NCI-H1105 treated with DMSO at 0.1 percent for 48 hours (cell line): ENCODE measurements around the gene SPATA21.
"Not testable (repeated sequence)": the region's sequence is repeated elsewhere in the genome, so short reads cannot be mapped to it uniquely, and the experiment has no call there.

ENCODE experiments used
- DNase-seq: peaks from one replicate; lab custom pipeline; 2025; lab: John Stamatoyannopoulos, UW

The SPATA21 gene, protein sequence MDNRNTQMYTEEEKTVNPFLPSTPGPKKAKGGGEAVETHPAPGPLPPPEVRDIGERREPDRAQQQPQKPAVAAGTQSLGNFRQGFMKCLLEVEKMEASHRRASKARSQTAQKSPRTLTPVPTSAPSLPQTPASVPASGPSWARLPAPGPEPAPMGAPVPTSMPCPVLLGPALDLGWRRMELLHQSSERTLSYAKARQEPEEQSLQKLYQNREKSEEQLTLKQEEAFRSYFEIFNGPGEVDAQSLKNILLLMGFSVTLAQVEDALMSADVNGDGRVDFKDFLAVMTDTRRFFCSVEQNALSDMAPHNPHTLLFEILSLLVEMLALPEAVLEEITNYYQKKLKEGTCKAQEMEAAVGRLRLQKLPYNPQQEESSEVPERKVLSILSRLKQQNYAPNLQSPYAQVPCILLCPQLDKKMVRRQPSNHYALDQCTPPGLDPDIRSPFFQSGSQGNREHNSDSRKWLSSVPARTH

DNA sequence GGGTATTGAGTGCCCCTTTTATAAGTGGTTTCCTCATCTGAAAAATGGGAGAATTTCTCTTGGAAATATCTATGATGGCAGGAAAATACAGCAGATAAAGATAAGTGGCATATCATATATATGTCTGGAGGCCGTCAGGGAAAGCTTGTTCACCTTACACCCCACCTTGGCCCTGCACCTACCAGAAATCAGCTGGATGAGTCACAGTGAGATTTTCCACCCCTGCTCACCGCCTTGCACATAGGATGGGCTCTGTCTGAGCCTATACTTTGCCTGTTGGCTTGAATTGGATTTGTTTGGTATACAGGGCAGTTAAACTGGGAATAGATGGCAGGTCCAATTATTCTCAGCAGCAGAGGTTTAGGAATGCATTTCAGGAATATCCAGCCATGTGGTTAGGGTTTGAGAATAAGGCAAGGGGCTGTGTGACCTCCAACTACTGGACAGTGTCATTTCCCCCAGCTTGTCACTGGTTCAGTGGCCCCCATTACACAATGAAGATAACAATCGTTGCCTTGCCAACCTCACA lies at the start of gene SPATA21:
Gene SPATA21 (minus strand): TSS at position 479 of the 529 bp plus-strand sequence. CDS start 6,053 bp downstream, outside the sequence.
- no peak for DNase-seq

DNA sequence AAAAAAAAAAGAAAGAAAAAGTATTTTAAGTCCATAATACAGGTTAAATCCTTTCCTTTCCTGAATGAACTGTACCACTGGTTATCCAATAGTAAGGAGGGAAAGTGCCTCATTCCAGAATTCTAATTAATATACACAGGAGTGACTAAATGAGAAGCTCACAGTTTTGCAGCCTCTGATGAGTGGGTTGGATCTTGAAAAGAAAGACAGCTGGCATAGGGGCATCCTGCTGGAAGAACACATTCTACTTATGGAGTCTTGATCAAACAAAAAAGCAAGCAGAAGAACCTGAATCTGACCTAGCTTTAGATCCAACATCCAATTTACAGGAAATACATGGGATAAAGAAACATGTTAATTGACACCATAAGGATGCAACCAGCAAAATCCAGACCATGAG lies 49.8 kb upstream of the SPATA21 start:
- DNase-seq = not testable (repeated sequence)

DNA sequence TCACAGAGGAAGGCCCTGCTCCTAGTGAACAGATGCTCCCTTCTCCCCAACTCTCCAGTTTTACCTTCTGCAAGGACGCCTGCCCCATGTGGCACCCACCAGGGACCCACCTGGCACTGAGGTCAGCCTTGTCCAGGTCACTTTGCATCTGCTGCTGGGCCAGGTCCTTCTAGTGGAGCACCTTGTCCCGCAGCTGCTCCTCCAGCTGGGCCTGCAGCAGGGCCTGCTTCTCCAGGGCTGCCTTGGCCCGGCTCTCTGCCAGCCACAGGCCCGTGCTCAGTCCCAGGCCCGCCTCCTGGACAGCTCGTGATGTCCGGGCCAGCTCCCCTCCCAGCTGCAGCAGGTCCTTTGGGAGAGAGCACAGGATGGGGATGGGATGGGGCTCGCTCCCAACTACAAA lies 49.1 kb upstream of the SPATA21 start:
- DNase-seq = not testable (repeated sequence)

GRCh38 chr1:16484931-16485330 lies 47.7 kb upstream of the SPATA21 start:
- no peak for DNase-seq

DNA sequence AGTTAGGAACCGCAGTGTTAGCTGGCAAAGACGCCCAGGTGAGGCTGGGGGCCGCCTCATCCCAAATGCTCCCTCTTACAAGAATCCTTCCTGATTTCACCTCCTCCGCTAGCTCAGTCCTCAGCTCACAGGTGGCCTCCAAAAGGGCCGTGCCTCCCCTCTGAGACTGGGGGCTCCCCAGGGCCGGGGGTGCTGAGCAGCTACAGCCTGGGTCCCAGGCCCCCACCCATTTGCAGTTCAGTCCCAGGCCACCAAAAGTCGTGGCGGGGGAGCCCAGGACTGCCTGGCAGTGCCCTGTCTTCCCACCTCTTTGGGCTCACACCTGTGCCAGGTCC lies 47.2 kb upstream of the SPATA21 start:
- no peak for DNase-seq

DNA sequence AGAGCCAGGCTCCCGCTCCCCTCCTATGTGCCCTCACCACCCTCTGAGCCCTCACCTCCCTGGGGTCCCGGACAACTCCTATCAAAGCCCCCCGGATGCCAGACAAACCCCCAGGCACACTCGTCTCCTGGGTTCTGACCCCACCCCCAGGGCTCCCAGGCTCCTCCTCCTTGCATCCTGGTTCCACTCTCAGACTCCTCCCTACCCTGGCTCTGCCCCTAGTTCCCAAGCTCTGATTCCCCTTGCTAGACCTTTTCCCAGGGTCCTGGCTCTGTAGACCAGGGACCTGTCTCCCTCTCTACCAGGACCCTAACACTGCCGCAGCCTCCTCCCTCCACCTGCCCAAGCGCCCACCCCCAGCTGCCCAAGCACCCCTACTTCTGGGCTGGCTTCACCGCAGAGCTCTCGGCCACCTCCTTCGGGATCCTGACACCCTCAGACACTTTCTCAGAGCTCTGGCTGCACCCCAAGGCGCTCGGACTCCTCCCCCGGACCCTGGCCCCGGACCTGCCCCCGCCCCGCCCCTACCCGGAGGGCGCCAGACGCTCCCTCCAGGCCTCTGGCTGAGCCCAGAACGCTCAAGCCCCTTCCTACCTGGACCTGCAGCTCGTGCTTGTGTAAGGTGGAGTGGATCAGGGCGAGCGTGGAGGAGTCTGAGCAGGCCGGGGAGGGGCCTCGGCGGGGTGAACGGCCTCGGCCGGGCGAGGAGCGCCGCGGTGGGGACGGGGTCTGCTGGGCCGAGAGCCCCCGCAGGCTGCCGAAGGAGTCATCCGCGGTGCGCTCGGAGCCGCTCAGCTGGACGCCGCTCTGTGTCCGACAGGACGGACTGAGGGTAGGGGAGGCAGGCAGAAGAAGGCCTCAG lies 46.6 kb upstream of the SPATA21 start:
- DNase-seq = not testable (repeated sequence)

DNA sequence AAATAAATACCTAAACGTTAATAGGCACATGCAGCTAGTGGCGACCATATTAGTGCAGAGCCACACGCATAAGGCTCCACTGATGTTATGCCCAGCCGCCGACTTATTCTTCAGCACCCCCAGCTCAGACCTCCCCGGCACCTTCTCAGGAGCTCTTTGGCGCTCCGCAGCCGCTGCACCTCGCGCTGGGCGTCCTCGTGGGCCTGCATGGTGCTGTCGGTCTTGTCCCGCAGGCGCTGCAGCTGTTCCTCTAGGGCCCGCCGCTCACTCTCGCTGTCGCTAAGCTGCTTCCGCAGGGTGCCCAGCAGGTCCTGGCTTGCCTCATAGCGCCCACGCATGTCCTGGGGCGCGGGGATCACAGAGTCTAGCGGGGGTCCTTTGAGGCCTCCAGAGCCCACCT lies 45.9 kb upstream of the SPATA21 start:
- DNase-seq = not testable (repeated sequence)

DNA sequence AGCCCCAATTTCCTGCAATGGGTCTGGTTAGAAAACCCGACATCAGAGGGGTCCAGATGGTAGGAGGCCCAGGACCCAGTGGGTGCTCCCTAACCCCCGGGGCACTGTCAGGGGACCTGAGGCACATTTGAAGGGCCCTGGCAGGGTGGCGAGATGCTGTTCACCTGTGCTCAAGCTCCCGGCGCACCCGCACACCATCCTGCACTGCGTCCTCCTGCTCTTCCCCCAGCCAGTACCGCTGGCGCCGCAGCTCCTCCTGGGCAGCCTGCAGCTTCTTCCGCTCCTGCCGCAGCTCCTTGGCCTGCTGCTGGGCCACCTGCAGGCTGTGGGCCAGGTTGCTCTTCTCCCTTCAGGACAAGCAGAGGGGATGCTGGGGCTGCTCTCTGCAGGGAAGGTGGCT lies 40.9 kb upstream of the SPATA21 start:
- no peak for DNase-seq

DNA sequence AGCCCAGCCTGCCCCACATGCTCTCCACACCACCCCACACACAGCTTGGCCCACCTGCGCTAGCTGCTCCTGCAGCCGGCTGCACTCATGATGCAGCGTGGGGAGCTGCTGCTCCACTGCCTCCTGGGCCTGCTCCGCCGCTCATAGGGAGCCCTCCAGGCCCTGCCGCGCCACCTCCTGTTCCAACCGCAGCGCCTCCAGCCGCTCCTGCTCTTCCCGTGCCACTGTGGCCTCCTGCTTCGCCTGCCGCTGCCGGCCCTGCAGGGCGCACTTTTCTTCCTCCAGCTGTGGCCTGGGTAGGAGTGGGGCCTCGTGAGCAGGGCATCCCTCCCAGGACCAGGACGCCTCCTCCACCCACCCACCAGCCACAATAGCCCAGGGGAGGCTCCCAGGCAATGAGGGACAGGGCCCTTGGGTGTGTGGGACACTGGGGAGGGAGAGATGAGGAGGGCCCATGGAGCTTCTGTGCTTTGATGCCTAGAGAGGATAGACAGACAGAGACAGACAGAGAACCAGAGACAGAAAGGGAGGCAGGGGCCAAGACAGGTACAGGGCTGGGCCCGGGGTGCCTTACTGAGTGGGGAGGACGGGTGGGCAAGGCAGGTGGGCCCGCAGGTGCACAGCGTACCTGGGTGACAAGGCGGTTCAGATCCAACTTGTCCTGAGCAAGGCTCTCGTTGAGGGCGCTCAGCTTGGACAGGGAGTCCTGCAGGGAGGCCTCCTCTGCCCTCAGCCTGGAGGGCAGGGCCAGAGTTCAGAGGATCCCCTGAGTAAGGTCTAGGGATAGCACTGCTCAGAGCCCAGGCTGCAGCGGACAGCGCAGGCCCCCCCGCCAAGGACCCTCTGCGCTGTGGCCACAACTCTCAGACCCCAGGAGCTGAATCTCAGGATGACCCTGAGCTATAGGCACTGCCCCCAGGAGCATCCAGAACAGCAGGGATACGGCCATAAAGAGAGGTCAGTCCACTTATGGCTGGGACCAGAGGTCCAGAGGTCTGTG lies 38.8 kb upstream of the SPATA21 start:
- not testable (repeated sequence) for DNase-seq

DNA sequence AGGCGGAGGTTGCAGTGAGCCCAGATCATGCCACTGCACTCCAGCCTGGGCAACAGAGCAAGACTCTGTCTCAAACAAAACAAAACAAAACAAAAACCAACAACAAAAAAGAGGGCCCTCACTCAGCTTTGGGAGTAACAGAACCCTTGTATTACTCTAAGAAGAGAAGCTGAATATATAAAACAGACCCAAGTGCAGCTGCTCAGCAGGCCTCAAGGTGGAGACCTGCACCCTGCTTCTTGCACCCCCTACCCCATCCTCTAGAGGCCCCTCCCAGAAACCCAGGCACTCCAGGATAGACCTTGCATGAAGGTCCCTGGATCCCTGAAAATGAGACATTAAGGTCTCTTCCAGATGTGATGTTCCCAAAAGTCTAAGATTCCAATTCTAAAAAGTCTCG lies 37.7 kb upstream of the SPATA21 start:
- not testable (repeated sequence) for DNase-seq

DNA sequence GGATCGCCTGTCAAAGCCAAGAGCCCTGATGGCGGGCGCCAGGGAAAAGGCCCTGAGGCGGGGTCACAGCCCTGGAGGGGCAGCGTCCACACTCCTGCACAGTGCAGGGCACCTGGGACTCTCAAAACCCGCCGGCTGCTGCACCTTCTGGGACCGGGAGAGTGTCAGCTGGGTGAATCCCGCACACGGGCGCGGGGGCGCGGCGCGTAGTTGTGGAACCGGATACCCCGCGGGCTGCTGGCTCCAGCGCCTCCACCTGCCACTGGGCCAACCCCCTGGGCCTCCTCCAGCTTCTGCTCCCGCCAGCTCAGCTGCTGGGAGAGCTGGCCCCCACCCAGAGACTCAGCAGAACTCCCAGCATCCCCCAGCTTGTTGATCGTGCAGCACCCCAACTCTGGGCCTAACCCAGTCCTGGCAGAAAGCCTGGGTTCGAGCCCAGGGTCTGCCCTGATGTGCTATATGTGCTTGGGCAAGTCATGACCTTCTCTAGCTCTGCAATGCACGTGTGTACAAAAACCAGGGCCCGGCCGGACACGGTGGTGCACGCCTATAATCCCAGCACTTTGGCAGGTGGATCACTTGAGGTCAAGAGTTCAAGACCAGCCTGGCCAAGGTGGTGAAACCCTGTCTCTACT lies 37.1 kb upstream of the SPATA21 start:
- no peak for DNase-seq

DNA sequence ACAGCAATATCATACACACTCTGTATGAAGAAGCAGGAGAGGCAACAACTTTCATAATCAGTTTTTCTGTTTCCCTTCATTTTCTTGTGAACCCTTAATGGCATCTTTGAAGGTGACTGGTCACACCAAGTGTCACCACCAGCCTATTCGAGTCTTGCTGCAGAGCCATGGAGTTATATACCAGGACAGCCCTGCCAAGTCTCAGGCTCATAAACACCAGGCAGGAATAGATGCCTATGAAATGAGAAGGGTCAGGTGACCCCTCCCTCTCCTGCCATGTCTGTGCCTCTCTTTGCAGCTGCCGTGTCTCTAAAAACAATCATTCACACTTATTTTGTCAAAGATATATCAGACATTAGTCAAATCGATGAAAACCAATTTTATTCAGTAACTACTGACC lies 31.3 kb upstream of the SPATA21 start:
- DNase-seq = no peak

GRCh38 chr1:16464917-16465625 lies 27.8 kb upstream of the SPATA21 start:
- no peak for DNase-seq

GRCh38 chr1:16462773-16463330 lies 25.6 kb upstream of the SPATA21 start:
- no peak for DNase-seq

GRCh38 chr1:16461681-16462080 lies 24.5 kb upstream of the SPATA21 start:
- no peak for DNase-seq

DNA sequence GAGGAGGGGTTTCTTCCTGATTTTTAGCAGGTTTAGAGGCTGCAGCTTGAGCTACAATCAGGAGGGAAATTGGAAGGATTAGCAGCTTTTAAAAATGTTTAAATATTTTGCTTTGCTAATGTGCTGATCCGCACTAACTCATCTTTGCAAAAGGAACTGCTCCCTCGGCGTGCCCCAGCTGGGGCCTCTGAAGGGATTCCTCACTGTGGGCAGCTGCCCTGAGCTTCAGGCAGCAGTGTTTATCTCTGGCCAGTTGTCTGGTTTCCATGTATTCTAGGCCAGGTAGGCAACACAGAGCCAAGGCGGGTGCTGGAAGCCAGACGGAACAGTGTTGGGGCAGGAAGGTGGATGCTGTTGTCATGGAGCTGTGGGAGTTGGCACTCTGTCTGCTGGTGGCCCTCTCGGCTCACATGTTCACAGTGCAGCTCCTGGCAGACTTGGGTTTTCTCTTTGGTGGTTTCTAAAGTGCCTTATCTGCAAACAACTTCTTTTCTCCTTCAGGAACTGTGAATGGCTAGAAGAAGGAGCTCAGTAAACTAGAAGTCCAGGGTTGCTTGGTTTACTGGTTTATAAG lies 22.2 kb upstream of the SPATA21 start:
- DNase-seq = no peak

- DNase-seq = no peak
Observed at GRCh38 chr1:16458831-16459230, 21.6 kb upstream of the SPATA21 start.

DNA sequence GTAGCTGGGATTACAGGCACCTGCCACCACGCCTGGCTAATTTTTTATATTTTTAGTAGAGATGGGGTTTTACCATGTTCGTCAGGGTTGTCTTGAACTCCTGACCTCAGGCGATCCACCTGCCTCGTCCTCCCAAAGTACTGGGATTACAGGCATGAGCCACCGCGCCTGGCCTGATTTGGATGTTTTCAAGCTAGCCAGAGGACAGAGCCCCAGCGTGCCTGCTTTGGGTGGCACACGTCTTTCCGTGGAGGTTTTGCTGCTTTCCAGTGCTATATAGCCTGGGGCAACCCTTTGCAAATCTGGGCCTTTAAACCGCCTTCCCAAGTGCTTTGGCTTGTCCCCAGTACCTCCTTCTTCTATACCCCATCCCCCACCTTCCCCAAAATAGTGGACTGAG lies 18.9 kb upstream of the SPATA21 start:
- not testable (repeated sequence) for DNase-seq

DNA sequence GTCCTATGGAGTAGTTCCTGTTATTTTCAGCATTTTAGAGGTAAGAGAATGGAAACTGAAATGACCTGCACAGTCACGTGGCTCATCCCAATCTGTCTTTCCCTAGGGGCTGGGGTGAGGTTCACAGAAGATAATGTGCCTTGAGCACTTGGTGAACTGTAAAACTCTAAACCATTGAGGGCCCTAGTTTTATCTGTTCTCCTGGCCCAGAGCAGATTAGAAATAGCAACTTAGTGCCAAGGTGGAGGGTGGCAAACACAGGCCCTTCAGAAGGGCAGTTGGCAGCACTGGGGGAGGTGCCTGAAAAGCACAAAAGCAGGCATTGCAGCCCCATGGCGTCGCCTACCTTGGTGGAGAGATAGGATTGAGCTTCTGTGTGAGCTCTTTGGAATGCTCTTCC lies 17.7 kb upstream of the SPATA21 start:
- DNase-seq = not testable (repeated sequence)
